Neutrophil (primary cell): ENCODE data around the gene CRTC3.
A peak's percentile ranks its signal among the peaks of the same experiment; 100 is the strongest.
"Not testable (repeated sequence)": the region's sequence is repeated elsewhere in the genome, so short reads cannot be mapped to it uniquely, and the experiment has no call there.

Experiments
- H3K27ac ChIP-seq: fragments of 200-600 bp; sonication (generic); 2 replicates; pipeline ENCODE4 v1.5.1; 2016; ENCODE audit warnings: mild to moderate bottlenecking, moderate library complexity
- H3K27me3 ChIP-seq: fragments of 200-600 bp; sonication (generic); 2 replicates; pipeline ENCODE4 v1.6.0; 2016; ENCODE audit warnings: mild to moderate bottlenecking
- H3K36me3 ChIP-seq: fragments of 200-600 bp; sonication (generic); 2 replicates; pipeline ENCODE4 v1.5.1; 2017
- H3K4me1 ChIP-seq, 2 experiments: fragments of 200-600 bp in 1 of 2; sonication (generic) in 1 of 2; 1 replicate in 1 of 2; 2 replicates in 1 of 2; pipeline versions ENCODE4 v1.5.1 to v1.6.1; 2013 to 2016; ENCODE audit warnings: low read depth in 1 of 2, low read length in 1 of 2, mild to moderate bottlenecking in 1 of 2, moderate library complexity in 1 of 2; ENCODE audit not compliant: control insufficient read depth in 1 of 2, insufficient read depth in 1 of 2
- H3K4me3 ChIP-seq, 2 experiments: fragments of 200-600 bp in 1 of 2; sonication (generic) in 1 of 2; 1 replicate in 1 of 2; 2 replicates in 1 of 2; pipeline ENCODE4 v1.5.1; 2013 to 2016; ENCODE audit warnings: low read depth in 1 of 2, low read length in 1 of 2, mild to moderate bottlenecking in 1 of 2, moderate library complexity in 1 of 2
- H3K9me3 ChIP-seq: fragments of 200-600 bp; sonication (generic); 2 replicates; pipeline ENCODE4 v1.5.1; 2016
- CTCF ChIP-seq: fragments of 200-600 bp; sonication (generic); IDR thresholded peaks from 2 replicates; pipeline ENCODE4 v1.5.1; 2016; ENCODE audit warnings: antibody characterized with exemption

CRTC3 gene

GRCh38 chr15:90684281-90684680 is 154.6 kb downstream of the CRTC3 start:
- H3K27ac ChIP-seq, result no peak overlapping the region
- no peak for TF ChIP-seq CTCF
- peaks cover 5 to 8% of the 10 kb centered on the region in 2 experiments for H3K4me1 ChIP-seq
- no peaks in the 10 kb centered on the region for H3K36me3 ChIP-seq
- H3K27me3 ChIP-seq, result no peaks in the 10 kb centered on the region
- H3K9me3 ChIP-seq, result no peaks in the 10 kb centered on the region
- H3K4me3 ChIP-seq, result no peak overlapping the region

GRCh38 chr15:90685591-90686434 is 156.1 kb downstream of the CRTC3 start:
- no peaks in the 10 kb centered on the region for H3K36me3 ChIP-seq
- no peak for TF ChIP-seq CTCF
- H3K27ac ChIP-seq, result peak overlapping the region; percentile 34
- H3K4me1 ChIP-seq, result peaks cover 5 to 8% of the 10 kb centered on the region in 2 experiments
- no peaks in the 10 kb centered on the region for H3K9me3 ChIP-seq
- no peak overlapping the region for H3K4me3 ChIP-seq
- no peaks in the 10 kb centered on the region for H3K27me3 ChIP-seq

- H3K27ac ChIP-seq, result peak overlapping the region; percentile 34
- H3K36me3 ChIP-seq, result no peaks in the 10 kb centered on the region
- no peaks in the 10 kb centered on the region for H3K27me3 ChIP-seq
- TF ChIP-seq CTCF, result no peak
- H3K4me1 ChIP-seq, result peaks cover 5 to 8% of the 10 kb centered on the region in 2 experiments
- H3K4me3 ChIP-seq, result no peak overlapping the region
- H3K9me3 ChIP-seq, result no peaks in the 10 kb centered on the region
These were observed 156.9 kb downstream of the CRTC3 start for GRCh38 chr15:90686435-90687218.

- not testable (repeated sequence) for H3K27me3 ChIP-seq
These were observed 159.7 kb downstream of the CRTC3 start for GRCh38 chr15:90689326-90689961.

GRCh38 chr15:90690585-90690984 is 160.9 kb downstream of the CRTC3 start:
- Histone ChIP-seq H3K27ac (no peak overlapping the region), H3K4me3 (no peak overlapping the region), H3K36me3 (no peaks in the 10 kb centered on the region), H3K9me3 (no peaks in the 10 kb centered on the region), H3K27me3 (no peaks in the 10 kb centered on the region), H3K4me1 (peaks cover 5 to 8% of the 10 kb centered on the region in 2 experiments)
- TF ChIP-seq CTCF, result no peak

More at GRCh38 chr15:90689326-90689961, 159.7 kb downstream of the CRTC3 start:
- not testable (repeated sequence) for H3K4me3 ChIP-seq, H3K4me1 ChIP-seq, H3K9me3 ChIP-seq, H3K27ac ChIP-seq, H3K36me3 ChIP-seq
